CD4-positive, CD25-positive, alpha-beta regulatory T cell (primary cell): ENCODE measurements around the gene EBF3. TPM values are rescaled to one million over a fixed set of nuclear protein-coding genes. Genes with fewer than 3 reads are reported as not detected.
A peak's percentile ranks its signal among the peaks of the same experiment; 100 is the strongest.

Source experiments
- ATAC-seq, 2 donors: fragments of 150-1000 bp; cut with Tn5 transposase; one replicate each; pipeline ENCODE4 v1.10.0; 2021; ENCODE audit warnings: low read depth in 2 of 2, moderate number of reproducible peaks in 2 of 2, moderate library complexity in 1 of 2
- DNase-seq, 3 donors: peaks; one replicate each; pipeline versions ENCODE4 v3.0.0 to v3.0.0-alpha.2; 2012 to 2022; ENCODE audit warnings: mixed read lengths in 1 of 3
- H3K27ac ChIP-seq: one replicate; pipeline ENCODE4 v1.7.0; 2013; ENCODE audit warnings: mild to moderate bottlenecking, low read length; ENCODE audit not compliant: insufficient read depth, poor library complexity, severe bottlenecking
- H3K27me3 ChIP-seq: one replicate; pipeline ENCODE4 v1.7.0; 2013; ENCODE audit warnings: low read length; ENCODE audit not compliant: control insufficient read depth, insufficient read depth
- H3K36me3 ChIP-seq: one replicate; pipeline ENCODE4 v1.7.0; 2013; ENCODE audit warnings: mild to moderate bottlenecking, low read length, moderate library complexity; ENCODE audit not compliant: control insufficient read depth, insufficient read depth
- H3K4me1 ChIP-seq: 2 replicates; pipeline ENCODE4 v1.7.0; 2013; ENCODE audit warnings: mild to moderate bottlenecking, low read length; ENCODE audit not compliant: insufficient read depth, control insufficient read depth, poor library complexity, severe bottlenecking
- H3K4me3 ChIP-seq: one replicate; pipeline ENCODE4 v1.7.0; 2013; ENCODE audit warnings: low read depth, mild to moderate bottlenecking, low read length, moderate library complexity
- H3K9me3 ChIP-seq, 2 experiments: 1 replicate in 1 of 2; 2 replicates in 1 of 2; pipeline ENCODE4 v1.7.0; 2013; ENCODE audit warnings: low read length in 2 of 2, mild to moderate bottlenecking in 1 of 2, moderate library complexity in 1 of 2; ENCODE audit not compliant: control insufficient read depth in 2 of 2
- H3K27ac Mint-ChIP-seq, 3 donors: one replicate each; pipeline ENCODE4 v1.8.0; 2020 to 2022; ENCODE audit warnings: mild to moderate bottlenecking in 3 of 3, mixed read lengths in 3 of 3, moderate library complexity in 2 of 3
- H3K27me3 Mint-ChIP-seq: one replicate; pipeline ENCODE4 v1.8.0; 2022; ENCODE audit warnings: mild to moderate bottlenecking, mixed read lengths
- H3K36me3 Mint-ChIP-seq: one replicate; pipeline ENCODE4 v1.8.0; 2020; ENCODE audit warnings: mixed read lengths
- H3K4me1 Mint-ChIP-seq, 4 donors: one replicate each; pipeline ENCODE4 v1.8.0; 2020 to 2022; ENCODE audit warnings: mixed read lengths in 4 of 4, mild to moderate bottlenecking in 1 of 4
- H3K4me3 Mint-ChIP-seq, 4 donors: one replicate each; pipeline ENCODE4 v1.8.0; 2020 to 2022; ENCODE audit warnings: mild to moderate bottlenecking in 4 of 4, mixed read lengths in 4 of 4, moderate library complexity in 3 of 4
- H3K9me3 Mint-ChIP-seq, 7 donors: one replicate each; pipeline ENCODE4 v1.8.0; 2020 to 2022; ENCODE audit warnings: mixed read lengths in 7 of 7, mild to moderate bottlenecking in 3 of 7, moderate library complexity in 2 of 7
- polyA plus RNA-seq, 4 donors: library from polyadenylated mRNA; unstranded; fragments of 300-500 nt; fragmentation: Illumina TruSeq; gene quantifications; one replicate each; pipeline ENCODE4 v1.2.3, GENCODE V29; 2021
- total RNA-seq: library from RNA; stranded (reverse); gene quantifications from one replicate; pipeline ENCODE4 v1.2.3, GENCODE V29; 2022

Gene EBF3
- total and polyA plus RNA-seq, 5 donors from 2014 or later, result not detected

GRCh38 chr10:129847741-129848483, 116.2 kb downstream of the EBF3 start:
- Mint-ChIP-seq H3K4me1 (no peaks in the 10 kb centered on the region), H3K36me3 (no peaks in the 10 kb centered on the region), H3K27me3 (peaks cover 4% of the 10 kb centered on the region), H3K9me3 (no peaks in the 10 kb centered on the region), H3K4me3 (no peak overlapping the region), H3K27ac (no peak overlapping the region)
- Histone ChIP-seq H3K4me3 (no peak overlapping the region), H3K9me3 (no peaks in the 10 kb centered on the region), H3K4me1 (no peaks in the 10 kb centered on the region), H3K36me3 (no peaks in the 10 kb centered on the region), H3K27me3 (no peaks in the 10 kb centered on the region), H3K27ac (no peak overlapping the region)
- ATAC-seq (no peak), DNase-seq (no peak)

- Mint-ChIP-seq H3K9me3 (no peaks in the 10 kb centered on the region), H3K4me3 (no peak overlapping the region), H3K27ac (no peak overlapping the region), H3K36me3 (no peaks in the 10 kb centered on the region), H3K4me1 (no peaks in the 10 kb centered on the region), H3K27me3 (peaks cover 4% of the 10 kb centered on the region)
- Histone ChIP-seq H3K27me3 (no peaks in the 10 kb centered on the region), H3K9me3 (no peaks in the 10 kb centered on the region), H3K27ac (no peak overlapping the region), H3K4me3 (no peak overlapping the region), H3K36me3 (no peaks in the 10 kb centered on the region), H3K4me1 (no peaks in the 10 kb centered on the region)
- no peak for DNase-seq
- no peak for ATAC-seq
These were observed 117.1 kb downstream of the EBF3 start for GRCh38 chr10:129846991-129847391.

GRCh38 chr10:129845111-129845753, 118.8 kb downstream of the EBF3 start:
- DNase-seq, result no peak
- no peaks in the 10 kb centered on the region for H3K27me3 Mint-ChIP-seq
- H3K9me3 Mint-ChIP-seq, result no peaks in the 10 kb centered on the region

DNA sequence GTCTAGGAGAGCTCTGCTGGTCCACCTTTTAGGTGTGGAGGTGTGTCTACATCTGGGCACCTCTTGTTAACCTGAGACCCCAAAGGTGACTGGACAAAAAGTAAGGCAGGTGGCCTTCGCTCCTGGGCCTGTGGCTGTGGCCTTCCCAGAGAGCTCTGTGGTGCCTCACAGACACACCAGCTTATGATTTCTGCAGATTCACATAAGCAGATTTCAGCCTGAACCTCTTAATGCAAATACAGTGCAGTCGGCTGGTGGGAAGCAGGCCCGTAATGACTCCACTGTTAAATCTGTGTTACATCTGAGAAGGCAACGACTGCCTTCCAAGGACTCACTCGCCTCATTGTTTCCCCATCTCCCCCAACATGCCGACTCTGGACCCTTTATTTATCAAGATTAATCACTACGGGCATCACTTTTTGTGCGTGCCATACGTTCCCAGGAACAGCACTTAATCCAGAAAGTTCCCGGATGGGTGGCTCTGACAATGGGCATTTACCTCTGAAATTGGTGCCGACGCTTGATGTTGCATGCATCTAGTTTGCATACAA, 119.8 kb downstream of the EBF3 start:
- DNase-seq (no peak), ATAC-seq (no peak)
- Mint-ChIP-seq H3K27ac (no peak overlapping the region), H3K4me1 (no peaks in the 10 kb centered on the region), H3K27me3 (no peaks in the 10 kb centered on the region), H3K9me3 (no peaks in the 10 kb centered on the region), H3K36me3 (no peaks in the 10 kb centered on the region), H3K4me3 (no peak overlapping the region)
- no peaks in the 10 kb centered on the region for H3K36me3 ChIP-seq
- no peaks in the 10 kb centered on the region for H3K27me3 ChIP-seq
- H3K9me3 ChIP-seq, result no peaks in the 10 kb centered on the region
- H3K4me3 ChIP-seq, result no peak overlapping the region
- H3K27ac ChIP-seq, result no peak overlapping the region
- H3K4me1 ChIP-seq, result no peaks in the 10 kb centered on the region

More at GRCh38 chr10:129845111-129845753, 118.8 kb downstream of the EBF3 start:
- Histone ChIP-seq H3K27ac (no peak overlapping the region), H3K27me3 (no peaks in the 10 kb centered on the region), H3K9me3 (no peaks in the 10 kb centered on the region), H3K4me3 (no peak overlapping the region), H3K36me3 (no peaks in the 10 kb centered on the region), H3K4me1 (no peaks in the 10 kb centered on the region)
- Mint-ChIP-seq H3K36me3 (no peaks in the 10 kb centered on the region), H3K27ac (no peak overlapping the region), H3K4me3 (no peak overlapping the region), H3K4me1 (no peaks in the 10 kb centered on the region)
- ATAC-seq, result no peak

DNA sequence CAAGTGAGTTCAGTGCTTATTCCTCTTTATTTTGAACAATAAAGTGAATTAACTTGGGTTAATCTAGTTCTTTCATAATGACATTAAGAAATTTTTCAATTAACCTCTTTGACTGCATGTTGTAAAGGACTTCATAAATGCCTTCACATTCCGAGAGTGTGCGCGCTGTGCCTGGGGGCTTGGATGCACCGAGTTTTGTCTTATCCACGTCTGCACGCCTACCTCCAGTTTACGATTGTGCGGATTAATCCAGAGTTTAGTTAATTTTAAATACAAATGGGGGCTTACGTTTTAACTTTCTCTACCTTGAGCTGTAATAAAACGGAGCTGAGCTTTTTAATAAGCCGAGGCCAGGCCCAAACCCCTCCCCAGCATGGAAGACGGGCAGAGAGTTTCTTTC, 120.4 kb downstream of the EBF3 start:
- DNase-seq, result no peak
- no peaks in the 10 kb centered on the region for H3K27me3 ChIP-seq
- ATAC-seq, result no peak
- Mint-ChIP-seq H3K4me3 (no peak overlapping the region), H3K9me3 (no peaks in the 10 kb centered on the region), H3K27me3 (no peaks in the 10 kb centered on the region), H3K27ac (no peak overlapping the region), H3K36me3 (no peaks in the 10 kb centered on the region), H3K4me1 (no peaks in the 10 kb centered on the region)
- no peaks in the 10 kb centered on the region for H3K36me3 ChIP-seq
- no peak overlapping the region for H3K4me3 ChIP-seq
- no peaks in the 10 kb centered on the region for H3K9me3 ChIP-seq
- H3K4me1 ChIP-seq, result no peaks in the 10 kb centered on the region
- no peak overlapping the region for H3K27ac ChIP-seq

DNA sequence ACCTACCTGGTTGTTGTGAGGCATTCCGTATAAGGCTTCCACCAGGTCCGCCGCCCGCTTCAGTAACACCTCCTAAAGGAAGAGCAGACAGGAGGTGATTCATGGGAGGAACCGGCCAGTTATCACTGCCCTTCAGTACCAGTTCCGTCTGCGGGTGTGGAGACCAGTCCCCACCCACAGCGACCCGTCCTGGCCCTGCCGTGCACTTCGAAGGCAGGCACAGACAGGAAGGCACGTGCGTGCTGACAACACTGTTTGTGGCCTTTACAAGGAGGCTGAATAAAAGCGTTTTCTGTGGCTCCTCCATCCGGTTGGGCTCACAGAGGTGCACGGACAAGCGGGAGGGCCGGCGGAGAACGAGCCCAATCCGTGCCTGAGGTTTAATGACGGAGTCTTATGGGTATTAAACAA, 120.9 kb downstream of the EBF3 start:
- no peaks in the 10 kb centered on the region for H3K27me3 Mint-ChIP-seq
- no peak for ATAC-seq

DNA sequence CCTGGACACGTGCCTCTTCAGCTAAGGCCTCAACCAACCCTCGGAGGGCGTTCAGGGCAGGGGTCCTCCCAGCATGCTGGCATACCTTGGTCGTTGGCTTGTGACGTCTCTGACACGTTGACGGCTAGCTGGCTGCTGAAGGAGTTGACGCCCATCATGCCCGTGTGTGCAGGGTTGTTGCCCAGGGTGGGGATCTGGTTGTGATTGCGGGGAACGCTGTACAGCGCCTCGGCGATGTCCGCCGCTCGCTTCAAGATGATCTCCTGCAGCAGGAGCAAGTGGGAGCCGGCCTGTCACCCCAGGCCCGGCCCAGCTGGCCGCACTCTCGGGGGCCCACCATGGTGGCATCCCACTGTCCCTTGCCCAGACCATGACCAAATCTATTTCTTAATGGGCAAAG, 122.0 kb downstream of the EBF3 start:
- Mint-ChIP-seq H3K4me3 (no peak overlapping the region), H3K9me3 (no peaks in the 10 kb centered on the region), H3K27me3 (no peaks in the 10 kb centered on the region), H3K36me3 (no peaks in the 10 kb centered on the region), H3K27ac (peak overlapping the region in 1 of 3 donors; percentile 14), H3K4me1 (no peaks in the 10 kb centered on the region)
- ATAC-seq (no peak), DNase-seq (no peak)
- Histone ChIP-seq H3K9me3 (no peaks in the 10 kb centered on the region), H3K27me3 (no peaks in the 10 kb centered on the region), H3K4me1 (no peaks in the 10 kb centered on the region), H3K36me3 (no peaks in the 10 kb centered on the region), H3K27ac (no peak overlapping the region), H3K4me3 (no peak overlapping the region)

More for the DNA sequence above, 120.9 kb downstream of the EBF3 start:
- H3K27ac Mint-ChIP-seq, result no peak overlapping the region
- Histone ChIP-seq H3K27ac (no peak overlapping the region), H3K9me3 (no peaks in the 10 kb centered on the region), H3K4me1 (no peaks in the 10 kb centered on the region), H3K36me3 (no peaks in the 10 kb centered on the region), H3K27me3 (no peaks in the 10 kb centered on the region), H3K4me3 (no peak overlapping the region)
- H3K4me1 Mint-ChIP-seq, result no peaks in the 10 kb centered on the region
- H3K9me3 Mint-ChIP-seq, result no peaks in the 10 kb centered on the region
- H3K4me3 Mint-ChIP-seq, result no peak overlapping the region
- no peaks in the 10 kb centered on the region for H3K36me3 Mint-ChIP-seq
- no peak for DNase-seq

- Histone ChIP-seq H3K4me1 (no peaks in the 10 kb centered on the region), H3K27ac (no peak overlapping the region), H3K9me3 (no peaks in the 10 kb centered on the region), H3K27me3 (no peaks in the 10 kb centered on the region), H3K4me3 (no peak overlapping the region), H3K36me3 (no peaks in the 10 kb centered on the region)
- ATAC-seq, result no peak
- Mint-ChIP-seq H3K36me3 (no peaks in the 10 kb centered on the region), H3K27me3 (no peaks in the 10 kb centered on the region), H3K4me3 (no peak overlapping the region), H3K4me1 (no peaks in the 10 kb centered on the region), H3K9me3 (no peaks in the 10 kb centered on the region), H3K27ac (peak overlapping the region in 1 of 3 donors; percentile 14)
- DNase-seq, result no peak
These were observed 122.5 kb downstream of the EBF3 start for GRCh38 chr10:129841590-129841989.
